H1 (cell line): ENCODE results near the gene NUDT2. TPM values are rescaled to one million over a fixed set of nuclear protein-coding genes. Genes with fewer than 3 reads are reported as not detected.

Experiments
- CTCF ChIA-PET: fragments of 300-600 bp; sonication (Branson Sonifier 250); formaldehyde crosslinking; loops from one replicate; lab custom pipeline; 2021; ENCODE audit not compliant: partially characterized antibody; lab: Charles Lee
- POLR2A ChIA-PET: fragments of 300-600 bp; sonication (Branson Sonifier 250); formaldehyde crosslinking; loops from one replicate; lab custom pipeline; 2021; ENCODE audit warnings: inconsistent platforms; ENCODE audit not compliant: partially characterized antibody; lab: Charles Lee
- DNase-seq, 2 experiments: peaks; one replicate each; pipeline versions ENCODE4 v3.0.0 to v3.0.0-alpha.2; 2010 to 2022; ENCODE audit warnings: low spot score in 2 of 2, low read depth in 1 of 2, mixed read lengths in 1 of 2
- FAIRE-seq: peaks from 2 replicates; lab custom pipeline; 2011; peaks lifted over from hg19 to GRCh38; lab: Jason Lieb, UNC
- H2AFZ ChIP-seq: 2 replicates; pipeline ENCODE4 v1.8.1; 2012; ENCODE audit warnings: low read length, inconsistent platforms
- H2AK5ac ChIP-seq: 2 replicates; pipeline ENCODE4 v1.6.1; 2013; ENCODE audit warnings: low read depth, low read length
- H2BK120ac ChIP-seq: replicated peaks from 2 replicates; pipeline ENCODE3; 2013; ENCODE audit warnings: low read depth, low read length, inconsistent platforms
- H2BK12ac ChIP-seq: 2 replicates; pipeline ENCODE4 v1.6.1; 2013; ENCODE audit warnings: low read depth, low read length
- H2BK15ac ChIP-seq: 2 replicates; pipeline ENCODE4 v1.6.1; 2013; ENCODE audit warnings: low read length
- H2BK20ac ChIP-seq: 2 replicates; pipeline ENCODE4 v1.6.1; 2013; ENCODE audit warnings: low read length
- H2BK5ac ChIP-seq: 2 replicates; pipeline ENCODE4 v1.6.1; 2013; ENCODE audit warnings: low read depth, low read length
- H3K14ac ChIP-seq: 2 replicates; pipeline ENCODE4 v1.6.1; 2013; ENCODE audit warnings: inconsistent platforms; ENCODE audit not compliant: insufficient read length
- H3K18ac ChIP-seq: 2 replicates; pipeline ENCODE4 v1.6.1; 2013; ENCODE audit warnings: low read length; ENCODE audit errors: extremely low read depth
- H3K23ac ChIP-seq: 2 replicates; pipeline ENCODE4 v1.6.1; 2013; ENCODE audit warnings: inconsistent platforms; ENCODE audit not compliant: insufficient read length
- H3K23me2 ChIP-seq: 2 replicates; pipeline ENCODE4 v1.6.1; 2013; ENCODE audit warnings: low read depth, low read length
- H3K27ac ChIP-seq: 2 replicates; pipeline ENCODE4 v1.6.1; 2011; ENCODE audit warnings: low read depth, low read length, inconsistent platforms
- H3K27me3 ChIP-seq, 4 experiments: replicated peaks in 1 of 4; 1 replicate in 1 of 4; 2 replicates in 3 of 4; pipeline versions ENCODE4 v1.6.1 to v1.8.1; 2011 to 2013; ENCODE audit warnings: low read length in 3 of 4, mild to moderate bottlenecking in 3 of 4, inconsistent platforms in 2 of 4, mixed read lengths in 2 of 4, moderate library complexity in 1 of 4; ENCODE audit not compliant: control insufficient read depth in 3 of 4, insufficient read depth in 3 of 4; ENCODE audit errors: extremely low read depth in 1 of 4
- H3K36me3 ChIP-seq, 4 experiments: 2 replicates each; pipeline versions ENCODE4 v1.6.1 to v1.8.1; 2011 to 2013; ENCODE audit warnings: mild to moderate bottlenecking in 4 of 4, low read length in 3 of 4, moderate library complexity in 2 of 4, control low read depth in 1 of 4, inconsistent platforms in 1 of 4; ENCODE audit not compliant: insufficient read depth in 4 of 4, control insufficient read depth in 2 of 4
- H3K4ac ChIP-seq: replicated peaks from 2 replicates; pipeline ENCODE3; 2013; ENCODE audit warnings: low read length, low read depth, mixed read lengths, inconsistent platforms; ENCODE audit not compliant: insufficient read length
- H3K4me1 ChIP-seq, 4 experiments: replicated peaks in 1 of 4; 1 replicate in 1 of 4; 2 replicates in 3 of 4; pipeline versions ENCODE4 v1.6.1 to v1.8.1; 2011 to 2013; ENCODE audit warnings: low read length in 3 of 4, inconsistent platforms in 2 of 4, mixed read lengths in 1 of 4; ENCODE audit not compliant: insufficient read depth in 4 of 4, control insufficient read depth in 3 of 4
- H3K4me2 ChIP-seq, 2 experiments: 2 replicates each; pipeline versions ENCODE4 v1.6.1 to v1.8.1; 2011 to 2013; ENCODE audit warnings: low read depth in 2 of 2, low read length in 2 of 2, control low read depth in 1 of 2, inconsistent platforms in 1 of 2, mild to moderate bottlenecking in 1 of 2; ENCODE audit not compliant: insufficient read depth in 1 of 2
- H3K4me3 ChIP-seq, 4 experiments: fragments of 200-600, 300-600 bp in 1 of 4; sonication (generic), shearing (Covaris generic), sonication (Bioruptor Twin) in 1 of 4; 2 replicates each; pipeline versions ENCODE4 v1.5.1 to v1.8.1; 2011 to 2016; ENCODE audit warnings: low read length in 4 of 4, low read depth in 3 of 4, control low read depth in 2 of 4, inconsistent platforms in 2 of 4, mild to moderate bottlenecking in 2 of 4, mixed read lengths in 1 of 4, moderate library complexity in 1 of 4; ENCODE audit not compliant: insufficient read depth in 2 of 4; ENCODE audit errors: extremely low read depth in 1 of 4
- H3K56ac ChIP-seq: replicated peaks from 2 replicates; pipeline ENCODE3; 2013; ENCODE audit warnings: low read depth, mild to moderate bottlenecking, mixed read lengths, low read length, inconsistent platforms; ENCODE audit not compliant: insufficient read length
- H3K79me1 ChIP-seq: 2 replicates; pipeline ENCODE4 v1.6.1; 2013; ENCODE audit warnings: low read depth, low read length, control low read depth
- H3K79me2 ChIP-seq, 2 experiments: 2 replicates each; pipeline versions ENCODE4 v1.6.1 to v1.8.1; 2012 to 2013; ENCODE audit warnings: low read length in 2 of 2, mild to moderate bottlenecking in 2 of 2, inconsistent platforms in 1 of 2; ENCODE audit not compliant: insufficient read depth in 2 of 2, control insufficient read depth in 1 of 2
- H3K9ac ChIP-seq, 4 experiments: replicated peaks in 1 of 4; 1 replicate in 1 of 4; 2 replicates in 3 of 4; pipeline versions ENCODE4 v1.6.1 to v1.8.1; 2011 to 2013; ENCODE audit warnings: low read depth in 3 of 4, low read length in 3 of 4, control low read depth in 2 of 4, mild to moderate bottlenecking in 2 of 4, moderate library complexity in 2 of 4, inconsistent platforms in 1 of 4; ENCODE audit errors: extremely low read depth in 1 of 4
- H3K9me3 ChIP-seq, 2 experiments: 2 replicates each; pipeline versions ENCODE4 v1.6.1 to v1.8.1; 2012 to 2013; ENCODE audit warnings: mild to moderate bottlenecking in 2 of 2, moderate library complexity in 2 of 2, control low read depth in 1 of 2, inconsistent platforms in 1 of 2, low read depth in 1 of 2, low read length in 1 of 2, mixed read lengths in 1 of 2; ENCODE audit not compliant: insufficient read depth in 2 of 2
- H4K20me1 ChIP-seq, 2 experiments: replicated peaks in 1 of 2; 2 replicates each; pipeline versions ENCODE3 to v1.8.1; 2011 to 2013; ENCODE audit warnings: inconsistent platforms in 2 of 2, low read length in 2 of 2, mild to moderate bottlenecking in 1 of 2; ENCODE audit not compliant: insufficient read depth in 2 of 2, control insufficient read depth in 1 of 2
- H4K5ac ChIP-seq: 2 replicates; pipeline ENCODE4 v1.6.1; 2013; ENCODE audit warnings: low read length, low read depth, mixed read lengths, inconsistent platforms; ENCODE audit not compliant: insufficient read length
- H4K8ac ChIP-seq: 2 replicates; pipeline ENCODE4 v1.8.0; 2013; ENCODE audit warnings: mild to moderate bottlenecking, moderate library complexity, low read length, inconsistent platforms; ENCODE audit not compliant: insufficient read depth; ENCODE audit errors: extremely low read depth
- H4K91ac ChIP-seq: replicated peaks from 2 replicates; pipeline ENCODE3; 2013; ENCODE audit warnings: low read length, mixed read lengths, inconsistent platforms; ENCODE audit not compliant: insufficient read length
- ATF3 ChIP-seq: IDR thresholded peaks from 2 replicates; pipeline ENCODE4 v1.6.1; 2011; ENCODE audit warnings: low read depth, mild to moderate bottlenecking, low read length; ENCODE audit not compliant: insufficient read depth
- BCL11A ChIP-seq, 2 experiments: IDR thresholded peaks; one replicate each; pipeline ENCODE4 v1.6.1; 2011; ENCODE audit warnings: low read depth in 2 of 2, low read length in 2 of 2, mild to moderate bottlenecking in 2 of 2
- CTCF ChIP-seq, 3 experiments: IDR thresholded peaks; 1 replicate in 2 of 3; 2 replicates in 1 of 3; pipeline versions ENCODE4 v1.5.1 to v1.6.1; 2011; ENCODE audit warnings: low read length in 3 of 3, mild to moderate bottlenecking in 3 of 3, inconsistent platforms in 2 of 3, low read depth in 1 of 3, moderate library complexity in 1 of 3; ENCODE audit not compliant: insufficient read depth in 1 of 3; ENCODE audit errors: control extremely low read depth in 1 of 3
- NANOG ChIP-seq: IDR thresholded peaks from 2 replicates; pipeline ENCODE4 v1.6.1; 2011; ENCODE audit warnings: low read length, low read depth, mild to moderate bottlenecking, inconsistent platforms; ENCODE audit not compliant: insufficient read depth, poor library complexity, severe bottlenecking
- NRF1 ChIP-seq: IDR thresholded peaks from 2 replicates; pipeline ENCODE4 v1.6.1; 2011; ENCODE audit warnings: mild to moderate bottlenecking, low read depth, low read length, improper control_type of control experiment
- RAD21 ChIP-seq, 2 experiments: IDR thresholded peaks in 1 of 2; conservative IDR thresholded peaks in 1 of 2; 2 replicates each; pipeline ENCODE4 v1.6.1; 2011; ENCODE audit warnings: low read depth in 2 of 2, low read length in 2 of 2, improper control_type of control experiment in 1 of 2, inconsistent platforms in 1 of 2, mild to moderate bottlenecking in 1 of 2, moderate library complexity in 1 of 2
- TAF7 ChIP-seq: optimal IDR thresholded peaks from 2 replicates; pipeline ENCODE3; 2011; ENCODE audit warnings: low read depth, mild to moderate bottlenecking, inconsistent platforms, low read length, moderate library complexity, borderline replicate concordance
- WGBS, 2 experiments: shearing (Covaris generic) in 1 of 2; methylation state at CpG; one replicate each; pipeline versions ENCODE4 v1.1.6 to v1.1.7; 2013 to 2015; ENCODE audit warnings: low lambda C conversion rate in 2 of 2, mixed read lengths in 2 of 2, inconsistent platforms in 1 of 2, low coverage in 1 of 2, missing lambda C conversion rate in 1 of 2; ENCODE audit not compliant: insufficient replicate concordance in 2 of 2, insufficient coverage in 1 of 2, insufficient read length in 1 of 2; ENCODE audit errors: extremely low coverage in 1 of 2, missing lambda C conversion rate in 1 of 2; 5-methylcytosine and 5-hydroxymethylcytosine counted together
- polyA plus RNA-seq, 7 experiments: library from polyadenylated mRNA; depleted of rRNA in 3 of 7; stranded (reverse) in 5 of 7; unstranded in 2 of 7; fragments of >200 nt in 5 of 7; fragments of 200-250 nt in 2 of 7; gene quantifications; 1 replicate in 5 of 7; 2 replicates in 1 of 7; 4 replicates in 1 of 7; pipeline versions ENCODE4 v1.2.1 to v1.2.3, GENCODE V29; 2011 to 2013; ENCODE audit warnings: missing spikeins in 2 of 7, mixed read lengths in 2 of 7
- total RNA-seq: library from RNA; stranded (reverse); fragmentation: NEBNext Ultra II Directional; extraction: Animal tissue kit (Norgen Biotek cat#: 25700); gene quantifications from 2 replicates; pipeline ENCODE4 v1.2.1, GENCODE V29; 2021

The NUDT2 gene
- total and polyA plus RNA-seq, 2 of the 8 experiments (the other 6 are each of a cell fraction or from before 2014, with no cell fraction given) = 16.7 to 23.7 TPM

- Histone ChIP-seq H3K4me3 (no peak overlapping the region), H3K27ac (no peak overlapping the region), H3K9me3 (peaks cover 0 to 6% of the 10 kb centered on the region in 2 experiments; a peak in 2 of 4 replicates), H2BK120ac (no peak overlapping the region), H2BK20ac (no peak overlapping the region), H3K79me2 (no peaks in the 10 kb centered on the region), H3K56ac (no peak overlapping the region), H3K4me1 (peaks cover 0 to 1% (median under 1%) of the 10 kb centered on the region in 4 experiments; a peak in 4 of 7 replicates), H4K5ac (no peak overlapping the region), H2AK5ac (no peak overlapping the region), H2AFZ (no peak overlapping the region), H3K27me3 (no peaks in the 10 kb centered on the region), H4K20me1 (peaks cover 0 to 4% of the 10 kb centered on the region in 2 experiments), H2BK5ac (no peak overlapping the region), H3K23me2 (no peaks in the 10 kb centered on the region), H3K9ac (no peak overlapping the region), H2BK15ac (no peak overlapping the region), H4K8ac (no peak overlapping the region), H3K23ac (no peak overlapping the region), H4K91ac (no peak overlapping the region), H3K4ac (no peak overlapping the region), H3K18ac (no peak overlapping the region), H3K4me2 (no peak overlapping the region), H2BK12ac (no peak overlapping the region), H3K14ac (no peak overlapping the region), H3K36me3 (peaks cover 0 to 9% (median 0%) of the 10 kb centered on the region in 4 experiments; a peak in 1 of 8 replicates), H3K79me1 (no peaks in the 10 kb centered on the region; the same call in 1 of the 2 replicates)
- no peak for DNase-seq
- CTCF ChIA-PET = interaction anchor here (1.1 to 19.4 kb wide), 4 partner anchors 8 to 116 kb away, joined by 7 to 350 read pairs (median 91); partner anchors contain the start of gene MYORG
- no peak for FAIRE-seq
- WGBS, 2 experiments = 80% methylated on average over 4 of the region's 4 CpGs; no CpG with 5 or more reads in 1 of the 2 experiments
- POLR2A ChIA-PET = interaction anchor here (0.7 kb wide), 1 partner anchor 552 kb away, joined by 3 read pairs; no protein-coding TSS in a partner anchor
- TF ChIP-seq TAF7 = no peak
- TF ChIP-seq BCL11A (IDR thresholded peaks at IDR 0.05; ENCODE audit: low read depth in 2 of 2, low read length in 2 of 2) = no peak
- TF ChIP-seq CTCF (IDR thresholded peaks at IDR 0.05; ENCODE audit: control extremely low read depth in 1 of 3, insufficient read depth in 1 of 3, low read depth in 1 of 3, low read length in 3 of 3) = no peak
- no peak for TF ChIP-seq NRF1
- no peak for TF ChIP-seq NANOG
- no peak for TF ChIP-seq RAD21 (IDR thresholded peaks at IDR 0.05 in 1 of 2, conservative IDR thresholded peaks at IDR 0.05 in 1 of 2; ENCODE audit: low read depth in 2 of 2, low read length in 2 of 2)
- no peak for TF ChIP-seq ATF3
Measured at GRCh38 chr9:34369636-34370035, 40.3 kb downstream of the NUDT2 start.
